H1 (cell line): ENCODE data around the gene TSKU. TPM values are rescaled to one million over a fixed set of nuclear protein-coding genes. Genes with fewer than 3 reads are reported as not detected.

Experiments
- CTCF ChIA-PET: fragments of 300-600 bp; sonication (Branson Sonifier 250); formaldehyde crosslinking; loops from one replicate; lab custom pipeline; 2021; ENCODE audit not compliant: partially characterized antibody; lab: Charles Lee
- POLR2A ChIA-PET: fragments of 300-600 bp; sonication (Branson Sonifier 250); formaldehyde crosslinking; loops from one replicate; lab custom pipeline; 2021; ENCODE audit warnings: inconsistent platforms; ENCODE audit not compliant: partially characterized antibody; lab: Charles Lee
- DNase-seq, 2 experiments: peaks; one replicate each; pipeline versions ENCODE4 v3.0.0 to v3.0.0-alpha.2; 2010 to 2022; ENCODE audit warnings: low spot score in 2 of 2, low read depth in 1 of 2, mixed read lengths in 1 of 2
- FAIRE-seq: peaks from 2 replicates; lab custom pipeline; 2011; peaks lifted over from hg19 to GRCh38; lab: Jason Lieb, UNC
- H2AFZ ChIP-seq: 2 replicates; pipeline ENCODE4 v1.8.1; 2012; ENCODE audit warnings: low read length, inconsistent platforms
- H2AK5ac ChIP-seq: 2 replicates; pipeline ENCODE4 v1.6.1; 2013; ENCODE audit warnings: low read depth, low read length
- H2BK120ac ChIP-seq: replicated peaks from 2 replicates; pipeline ENCODE3; 2013; ENCODE audit warnings: low read depth, low read length, inconsistent platforms
- H2BK12ac ChIP-seq: 2 replicates; pipeline ENCODE4 v1.6.1; 2013; ENCODE audit warnings: low read depth, low read length
- H2BK15ac ChIP-seq: 2 replicates; pipeline ENCODE4 v1.6.1; 2013; ENCODE audit warnings: low read length
- H2BK20ac ChIP-seq: 2 replicates; pipeline ENCODE4 v1.6.1; 2013; ENCODE audit warnings: low read length
- H2BK5ac ChIP-seq: 2 replicates; pipeline ENCODE4 v1.6.1; 2013; ENCODE audit warnings: low read depth, low read length
- H3K14ac ChIP-seq: 2 replicates; pipeline ENCODE4 v1.6.1; 2013; ENCODE audit warnings: inconsistent platforms; ENCODE audit not compliant: insufficient read length
- H3K18ac ChIP-seq: 2 replicates; pipeline ENCODE4 v1.6.1; 2013; ENCODE audit warnings: low read length; ENCODE audit errors: extremely low read depth
- H3K23ac ChIP-seq: 2 replicates; pipeline ENCODE4 v1.6.1; 2013; ENCODE audit warnings: inconsistent platforms; ENCODE audit not compliant: insufficient read length
- H3K23me2 ChIP-seq: 2 replicates; pipeline ENCODE4 v1.6.1; 2013; ENCODE audit warnings: low read depth, low read length
- H3K27ac ChIP-seq: 2 replicates; pipeline ENCODE4 v1.6.1; 2011; ENCODE audit warnings: low read depth, low read length, inconsistent platforms
- H3K27me3 ChIP-seq, 4 experiments: replicated peaks in 1 of 4; 1 replicate in 1 of 4; 2 replicates in 3 of 4; pipeline versions ENCODE4 v1.6.1 to v1.8.1; 2011 to 2013; ENCODE audit warnings: low read length in 3 of 4, mild to moderate bottlenecking in 3 of 4, inconsistent platforms in 2 of 4, mixed read lengths in 2 of 4, moderate library complexity in 1 of 4; ENCODE audit not compliant: control insufficient read depth in 3 of 4, insufficient read depth in 3 of 4; ENCODE audit errors: extremely low read depth in 1 of 4
- H3K36me3 ChIP-seq, 4 experiments: 2 replicates each; pipeline versions ENCODE4 v1.6.1 to v1.8.1; 2011 to 2013; ENCODE audit warnings: mild to moderate bottlenecking in 4 of 4, low read length in 3 of 4, moderate library complexity in 2 of 4, control low read depth in 1 of 4, inconsistent platforms in 1 of 4; ENCODE audit not compliant: insufficient read depth in 4 of 4, control insufficient read depth in 2 of 4
- H3K4ac ChIP-seq: replicated peaks from 2 replicates; pipeline ENCODE3; 2013; ENCODE audit warnings: low read length, low read depth, mixed read lengths, inconsistent platforms; ENCODE audit not compliant: insufficient read length
- H3K4me1 ChIP-seq, 4 experiments: replicated peaks in 1 of 4; 1 replicate in 1 of 4; 2 replicates in 3 of 4; pipeline versions ENCODE4 v1.6.1 to v1.8.1; 2011 to 2013; ENCODE audit warnings: low read length in 3 of 4, inconsistent platforms in 2 of 4, mixed read lengths in 1 of 4; ENCODE audit not compliant: insufficient read depth in 4 of 4, control insufficient read depth in 3 of 4
- H3K4me2 ChIP-seq, 2 experiments: 2 replicates each; pipeline versions ENCODE4 v1.6.1 to v1.8.1; 2011 to 2013; ENCODE audit warnings: low read depth in 2 of 2, low read length in 2 of 2, control low read depth in 1 of 2, inconsistent platforms in 1 of 2, mild to moderate bottlenecking in 1 of 2; ENCODE audit not compliant: insufficient read depth in 1 of 2
- H3K4me3 ChIP-seq, 4 experiments: fragments of 200-600, 300-600 bp in 1 of 4; sonication (generic), shearing (Covaris generic), sonication (Bioruptor Twin) in 1 of 4; 2 replicates each; pipeline versions ENCODE4 v1.5.1 to v1.8.1; 2011 to 2016; ENCODE audit warnings: low read length in 4 of 4, low read depth in 3 of 4, control low read depth in 2 of 4, inconsistent platforms in 2 of 4, mild to moderate bottlenecking in 2 of 4, mixed read lengths in 1 of 4, moderate library complexity in 1 of 4; ENCODE audit not compliant: insufficient read depth in 2 of 4; ENCODE audit errors: extremely low read depth in 1 of 4
- H3K56ac ChIP-seq: replicated peaks from 2 replicates; pipeline ENCODE3; 2013; ENCODE audit warnings: low read depth, mild to moderate bottlenecking, mixed read lengths, low read length, inconsistent platforms; ENCODE audit not compliant: insufficient read length
- H3K79me1 ChIP-seq: 2 replicates; pipeline ENCODE4 v1.6.1; 2013; ENCODE audit warnings: low read depth, low read length, control low read depth
- H3K79me2 ChIP-seq, 2 experiments: 2 replicates each; pipeline versions ENCODE4 v1.6.1 to v1.8.1; 2012 to 2013; ENCODE audit warnings: low read length in 2 of 2, mild to moderate bottlenecking in 2 of 2, inconsistent platforms in 1 of 2; ENCODE audit not compliant: insufficient read depth in 2 of 2, control insufficient read depth in 1 of 2
- H3K9ac ChIP-seq, 4 experiments: replicated peaks in 1 of 4; 1 replicate in 1 of 4; 2 replicates in 3 of 4; pipeline versions ENCODE4 v1.6.1 to v1.8.1; 2011 to 2013; ENCODE audit warnings: low read depth in 3 of 4, low read length in 3 of 4, control low read depth in 2 of 4, mild to moderate bottlenecking in 2 of 4, moderate library complexity in 2 of 4, inconsistent platforms in 1 of 4; ENCODE audit errors: extremely low read depth in 1 of 4
- H3K9me3 ChIP-seq, 2 experiments: 2 replicates each; pipeline versions ENCODE4 v1.6.1 to v1.8.1; 2012 to 2013; ENCODE audit warnings: mild to moderate bottlenecking in 2 of 2, moderate library complexity in 2 of 2, control low read depth in 1 of 2, inconsistent platforms in 1 of 2, low read depth in 1 of 2, low read length in 1 of 2, mixed read lengths in 1 of 2; ENCODE audit not compliant: insufficient read depth in 2 of 2
- H4K20me1 ChIP-seq, 2 experiments: replicated peaks in 1 of 2; 2 replicates each; pipeline versions ENCODE3 to v1.8.1; 2011 to 2013; ENCODE audit warnings: inconsistent platforms in 2 of 2, low read length in 2 of 2, mild to moderate bottlenecking in 1 of 2; ENCODE audit not compliant: insufficient read depth in 2 of 2, control insufficient read depth in 1 of 2
- H4K5ac ChIP-seq: 2 replicates; pipeline ENCODE4 v1.6.1; 2013; ENCODE audit warnings: low read length, low read depth, mixed read lengths, inconsistent platforms; ENCODE audit not compliant: insufficient read length
- H4K8ac ChIP-seq: 2 replicates; pipeline ENCODE4 v1.8.0; 2013; ENCODE audit warnings: mild to moderate bottlenecking, moderate library complexity, low read length, inconsistent platforms; ENCODE audit not compliant: insufficient read depth; ENCODE audit errors: extremely low read depth
- H4K91ac ChIP-seq: replicated peaks from 2 replicates; pipeline ENCODE3; 2013; ENCODE audit warnings: low read length, mixed read lengths, inconsistent platforms; ENCODE audit not compliant: insufficient read length
- JUND ChIP-seq: IDR thresholded peaks from 2 replicates; pipeline ENCODE4 v1.6.1; 2011; ENCODE audit warnings: mild to moderate bottlenecking, improper control_type of control experiment, low read length
- MAX ChIP-seq: IDR thresholded peaks from 2 replicates; pipeline ENCODE4 v1.6.1; 2012; ENCODE audit warnings: inconsistent platforms
- NRF1 ChIP-seq: IDR thresholded peaks from 2 replicates; pipeline ENCODE4 v1.6.1; 2011; ENCODE audit warnings: mild to moderate bottlenecking, low read depth, low read length, improper control_type of control experiment
- WGBS, 2 experiments: shearing (Covaris generic) in 1 of 2; methylation state at CpG; one replicate each; pipeline versions ENCODE4 v1.1.6 to v1.1.7; 2013 to 2015; ENCODE audit warnings: low lambda C conversion rate in 2 of 2, mixed read lengths in 2 of 2, inconsistent platforms in 1 of 2, low coverage in 1 of 2, missing lambda C conversion rate in 1 of 2; ENCODE audit not compliant: insufficient replicate concordance in 2 of 2, insufficient coverage in 1 of 2, insufficient read length in 1 of 2; ENCODE audit errors: extremely low coverage in 1 of 2, missing lambda C conversion rate in 1 of 2; 5-methylcytosine and 5-hydroxymethylcytosine counted together
- polyA plus RNA-seq, 7 experiments: library from polyadenylated mRNA; depleted of rRNA in 3 of 7; stranded (reverse) in 5 of 7; unstranded in 2 of 7; fragments of >200 nt in 5 of 7; fragments of 200-250 nt in 2 of 7; gene quantifications; 1 replicate in 5 of 7; 2 replicates in 1 of 7; 4 replicates in 1 of 7; pipeline versions ENCODE4 v1.2.1 to v1.2.3, GENCODE V29; 2011 to 2013; ENCODE audit warnings: missing spikeins in 2 of 7, mixed read lengths in 2 of 7
- total RNA-seq: library from RNA; stranded (reverse); fragmentation: NEBNext Ultra II Directional; extraction: Animal tissue kit (Norgen Biotek cat#: 25700); gene quantifications from 2 replicates; pipeline ENCODE4 v1.2.1, GENCODE V29; 2021
- TF ChIP-seq, protein P1 (sequence below): IDR thresholded peaks from 2 replicates; pipeline ENCODE4 v1.6.1; 2011; ENCODE audit warnings: low read length, improper control_type of control experiment
- TF ChIP-seq, protein P2 (sequence below), 3 experiments: IDR thresholded peaks; 1 replicate in 2 of 3; 2 replicates in 1 of 3; pipeline versions ENCODE4 v1.5.1 to v1.6.1; 2011; ENCODE audit warnings: low read length in 3 of 3, mild to moderate bottlenecking in 3 of 3, inconsistent platforms in 2 of 3, low read depth in 1 of 3, moderate library complexity in 1 of 3; ENCODE audit not compliant: insufficient read depth in 1 of 3; ENCODE audit errors: control extremely low read depth in 1 of 3

Gene TSKU
- total and polyA plus RNA-seq, 2 of the 8 experiments (the other 6 are each of a cell fraction or from before 2014, with no cell fraction given) = 22.8 to 28.4 TPM

GRCh38 chr11:76759517-76759916 lies 23.6 kb upstream of the TSKU start:
- Histone ChIP-seq H4K8ac (no peak overlapping the region), H3K23ac (no peak overlapping the region), H2AFZ (no peak overlapping the region), H2BK12ac (no peak overlapping the region), H4K20me1 (no peaks in the 10 kb centered on the region), H3K36me3 (no peaks in the 10 kb centered on the region), H2BK5ac (no peak overlapping the region)
- CTCF ChIA-PET = interaction anchor here (0.8 to 2.4 kb wide), 15 partner anchors 9 to 288 kb away, joined by 3 to 13 read pairs (median 4); no protein-coding TSS in a partner anchor
- WGBS, 2 experiments = 86% methylated on average over 2 of the region's 2 CpGs; no CpG with 5 or more reads in 1 of the 2 experiments
- TF ChIP-seq JUND (no peak), MAX (no peak), NRF1 (no peak)
- TF ChIP-seq, protein P1, sequence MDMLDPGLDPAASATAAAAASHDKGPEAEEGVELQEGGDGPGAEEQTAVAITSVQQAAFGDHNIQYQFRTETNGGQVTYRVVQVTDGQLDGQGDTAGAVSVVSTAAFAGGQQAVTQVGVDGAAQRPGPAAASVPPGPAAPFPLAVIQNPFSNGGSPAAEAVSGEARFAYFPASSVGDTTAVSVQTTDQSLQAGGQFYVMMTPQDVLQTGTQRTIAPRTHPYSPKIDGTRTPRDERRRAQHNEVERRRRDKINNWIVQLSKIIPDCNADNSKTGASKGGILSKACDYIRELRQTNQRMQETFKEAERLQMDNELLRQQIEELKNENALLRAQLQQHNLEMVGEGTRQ = no peak
- TF ChIP-seq, protein P2, sequence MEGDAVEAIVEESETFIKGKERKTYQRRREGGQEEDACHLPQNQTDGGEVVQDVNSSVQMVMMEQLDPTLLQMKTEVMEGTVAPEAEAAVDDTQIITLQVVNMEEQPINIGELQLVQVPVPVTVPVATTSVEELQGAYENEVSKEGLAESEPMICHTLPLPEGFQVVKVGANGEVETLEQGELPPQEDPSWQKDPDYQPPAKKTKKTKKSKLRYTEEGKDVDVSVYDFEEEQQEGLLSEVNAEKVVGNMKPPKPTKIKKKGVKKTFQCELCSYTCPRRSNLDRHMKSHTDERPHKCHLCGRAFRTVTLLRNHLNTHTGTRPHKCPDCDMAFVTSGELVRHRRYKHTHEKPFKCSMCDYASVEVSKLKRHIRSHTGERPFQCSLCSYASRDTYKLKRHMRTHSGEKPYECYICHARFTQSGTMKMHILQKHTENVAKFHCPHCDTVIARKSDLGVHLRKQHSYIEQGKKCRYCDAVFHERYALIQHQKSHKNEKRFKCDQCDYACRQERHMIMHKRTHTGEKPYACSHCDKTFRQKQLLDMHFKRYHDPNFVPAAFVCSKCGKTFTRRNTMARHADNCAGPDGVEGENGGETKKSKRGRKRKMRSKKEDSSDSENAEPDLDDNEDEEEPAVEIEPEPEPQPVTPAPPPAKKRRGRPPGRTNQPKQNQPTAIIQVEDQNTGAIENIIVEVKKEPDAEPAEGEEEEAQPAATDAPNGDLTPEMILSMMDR (IDR thresholded peaks at IDR 0.05; ENCODE audit: control extremely low read depth in 1 of 3, insufficient read depth in 1 of 3, low read depth in 1 of 3, low read length in 3 of 3) = no peak
- TF ChIP-seq, all 59 proteins: peak for 0
- Histone ChIP-seq H3K27me3 (peaks cover 0 to 3% (median 0%) of the 10 kb centered on the region in 4 experiments; a peak in 1 of 7 replicates), H3K79me1 (no peaks in the 10 kb centered on the region), H3K4me2 (0 out of 4 replicates have a peak overlapping the region, but pooled peaks of 1 of the 2 experiments have one; percentile 12), H3K23me2 (no peaks in the 10 kb centered on the region), H2AK5ac (no peak overlapping the region), H3K79me2 (no peaks in the 10 kb centered on the region), H3K14ac (no peak overlapping the region), H2BK20ac (no peak overlapping the region), H3K56ac (no peak overlapping the region), H3K9me3 (no peaks in the 10 kb centered on the region), H2BK15ac (no peak overlapping the region), H4K5ac (no peak overlapping the region), H3K4me3 (no peak overlapping the region), H4K91ac (no peak overlapping the region), H3K18ac (no peak overlapping the region), H3K27ac (no peak overlapping the region), H3K4me1 (peaks cover 0 to 8% (median 2%) of the 10 kb centered on the region in 4 experiments; a peak in 2 of 7 replicates), H3K4ac (no peak overlapping the region), H2BK120ac (no peak overlapping the region), H3K9ac (no peak overlapping the region)
- POLR2A ChIA-PET = interaction anchor here (0.7 to 1.4 kb wide), 7 partner anchors 10 to 528 kb away, joined by 3 read pairs; no protein-coding TSS in a partner anchor
- FAIRE-seq = no peak
- no peak for DNase-seq
